SK-N-SH (cell line): ENCODE measurements around the gene OPCML. TPM values are rescaled to one million over a fixed set of nuclear protein-coding genes. Genes with fewer than 3 reads are reported as not detected.

ENCODE experiments used
- CTCF ChIA-PET: fragments of 300-600, 350-600 bp; formaldehyde crosslinking; extraction: SDS; loops from one replicate; lab custom pipeline; 2021; lab: Yijun Ruan, JAX
- POLR2A ChIA-PET: fragments of 350-600 bp; sonication (Branson Sonifier 250); formaldehyde crosslinking; extraction: SDS; loops from one replicate; lab custom pipeline; 2020; ENCODE audit warnings: antibody characterized with exemption, inconsistent platforms; lab: Yijun Ruan, JAX
- DNase-seq: peaks from one replicate; pipeline ENCODE4 v3.0.0; 2012
- H2AFZ ChIP-seq: fragments of 200-600 bp; sonication (generic); 2 replicates; pipeline ENCODE4 v1.8.1; 2016; ENCODE audit warnings: antibody characterized with exemption, mild to moderate bottlenecking, low read depth
- H3F3A ChIP-seq: fragments of 200-600 bp; sonication (generic); replicated peaks from 2 replicates; pipeline ENCODE3; 2016; ENCODE audit warnings: antibody characterized with exemption, mild to moderate bottlenecking; ENCODE audit not compliant: insufficient read depth
- H3K27ac ChIP-seq, 2 experiments: fragments of 200-500 bp in 1 of 2; fragments of 200-600 bp in 1 of 2; sonication (Bioruptor generic) in 1 of 2; sonication (generic), shearing (Covaris generic) in 1 of 2; 2 replicates each; pipeline versions ENCODE4 v1.5.1 to v1.6.1; 2014 to 2016; ENCODE audit warnings: low read depth in 2 of 2, inconsistent platforms in 1 of 2, low read length in 1 of 2, mild to moderate bottlenecking in 1 of 2, mixed read lengths in 1 of 2
- H3K27me3 ChIP-seq: fragments of 200-600 bp; sonication (generic), shearing (Covaris generic); 2 replicates; pipeline ENCODE4 v1.6.1; 2016; ENCODE audit warnings: mixed run types; ENCODE audit not compliant: insufficient read depth
- H3K36me3 ChIP-seq, 2 experiments: fragments of 200-500 bp in 1 of 2; fragments of 200-600 bp in 1 of 2; sonication (Bioruptor generic) in 1 of 2; sonication (generic) in 1 of 2; replicated peaks in 1 of 2; 2 replicates each; pipeline versions ENCODE3 to v1.5.1; 2014 to 2016; ENCODE audit warnings: low read length in 1 of 2, mild to moderate bottlenecking in 1 of 2; ENCODE audit not compliant: insufficient read depth in 2 of 2, control insufficient read depth in 1 of 2
- H3K4me1 ChIP-seq, 2 experiments: fragments of 200-500 bp in 1 of 2; fragments of 200-600 bp in 1 of 2; sonication (Bioruptor generic) in 1 of 2; sonication (generic), shearing (Covaris generic) in 1 of 2; 2 replicates each; pipeline versions ENCODE4 v1.5.1 to v1.6.1; 2014 to 2016; ENCODE audit warnings: low read depth in 1 of 2, low read length in 1 of 2, mixed run types in 1 of 2; ENCODE audit not compliant: insufficient read depth in 2 of 2, control insufficient read depth in 1 of 2
- H3K4me2 ChIP-seq: fragments of 200-600 bp; sonication (generic), shearing (Covaris generic); 2 replicates; pipeline ENCODE4 v1.6.1; 2017; ENCODE audit warnings: mixed run types
- H3K4me3 ChIP-seq, 2 experiments: fragments of 200-500 bp in 1 of 2; fragments of 200-600 bp in 1 of 2; sonication (Bioruptor generic) in 1 of 2; sonication (generic), shearing (Covaris generic) in 1 of 2; 2 replicates each; pipeline versions ENCODE4 v1.5.1 to v1.8.1; 2014 to 2016; ENCODE audit warnings: low read depth in 2 of 2, inconsistent platforms in 1 of 2, low read length in 1 of 2, mild to moderate bottlenecking in 1 of 2, mixed read lengths in 1 of 2, moderate library complexity in 1 of 2
- H3K79me2 ChIP-seq: fragments of 200-600 bp; sonication (generic); 2 replicates; pipeline ENCODE4 v1.8.1; 2017; ENCODE audit warnings: mild to moderate bottlenecking; ENCODE audit not compliant: insufficient read depth
- H3K9ac ChIP-seq: fragments of 200-600 bp; sonication (generic); 2 replicates; pipeline ENCODE4 v1.6.1; 2017; ENCODE audit warnings: mixed run types
- H3K9me2 ChIP-seq: fragments of 200-600 bp; sonication (generic); 2 replicates; pipeline ENCODE4 v1.6.1; 2017; ENCODE audit warnings: mixed run types
- H3K9me3 ChIP-seq: fragments of 200-600 bp; sonication (generic); 2 replicates; pipeline ENCODE4 v1.6.1; 2017; ENCODE audit warnings: mixed run types, mild to moderate bottlenecking, moderate library complexity
- H4K20me1 ChIP-seq: fragments of 200-600 bp; sonication (generic); 2 replicates; pipeline ENCODE4 v1.6.1; 2017; ENCODE audit warnings: mild to moderate bottlenecking, mixed run types; ENCODE audit not compliant: insufficient read depth
- CHD2 ChIP-seq: fragments of 150-350 bp; IDR thresholded peaks from 2 replicates; pipeline ENCODE4 v1.6.1; 2018; ENCODE audit warnings: low read length; ENCODE audit not compliant: partially characterized antibody
- ELF1 ChIP-seq: IDR thresholded peaks from 2 replicates; pipeline ENCODE4 v1.4.0; 2012
- GABPA ChIP-seq: IDR thresholded peaks from 2 replicates; pipeline ENCODE4 v1.4.0; 2012; ENCODE audit warnings: low read depth, mild to moderate bottlenecking
- GATA2 ChIP-seq: sonication (generic); formaldehyde crosslinking; IDR thresholded peaks from 2 replicates; pipeline ENCODE4 v1.5.0; 2020; ENCODE audit warnings: mild to moderate bottlenecking, missing genetic modification reagents
- IRF3 ChIP-seq: fragments of 150-350 bp; IDR thresholded peaks from 2 replicates; pipeline ENCODE4 v1.6.1; 2016; ENCODE audit warnings: mild to moderate bottlenecking, low read depth, low read length
- JUND ChIP-seq: IDR thresholded peaks from 2 replicates; pipeline ENCODE4 v1.4.0; 2012
- MAX ChIP-seq: IDR thresholded peaks from 2 replicates; pipeline ENCODE4 v1.4.0; 2012; ENCODE audit warnings: low read depth
- MXI1 ChIP-seq: IDR thresholded peaks from 2 replicates; pipeline ENCODE4 v1.6.1; 2012; ENCODE audit warnings: mild to moderate bottlenecking, low read depth, low read length, improper control_type of control experiment
- NFIC ChIP-seq: IDR thresholded peaks from 2 replicates; pipeline ENCODE4 v1.4.0; 2012; ENCODE audit warnings: borderline replicate concordance
- PBX3 ChIP-seq: IDR thresholded peaks from 2 replicates; pipeline ENCODE4; 2012
- POLR2AphosphoS5 ChIP-seq: IDR thresholded peaks from 2 replicates; pipeline ENCODE4 v1.6.1; 2012; ENCODE audit warnings: low read depth, low read length
- RAD21 ChIP-seq: IDR thresholded peaks from 2 replicates; pipeline ENCODE4 v1.6.1; 2012; ENCODE audit warnings: mild to moderate bottlenecking, low read length
- RFX5 ChIP-seq: IDR thresholded peaks from 2 replicates; pipeline ENCODE4 v1.6.1; 2012; ENCODE audit warnings: mild to moderate bottlenecking, improper control_type of control experiment, low read length
- USF1 ChIP-seq: IDR thresholded peaks from 2 replicates; pipeline ENCODE4 v1.4.0; 2012; ENCODE audit warnings: low read depth, borderline replicate concordance
- USF2 ChIP-seq: fragments of 150-350 bp; IDR thresholded peaks from 2 replicates; pipeline ENCODE4 v1.6.1; 2017; ENCODE audit warnings: antibody characterized with exemption, low read length, low read depth, borderline replicate concordance
- ZBTB33 ChIP-seq: IDR thresholded peaks from 2 replicates; pipeline ENCODE4 v1.4.0; 2012; ENCODE audit warnings: low read depth, borderline replicate concordance
- WGBS: methylation state at CpG from one replicate; pipeline ENCODE4 v1.1.6; 2017; ENCODE audit warnings: low lambda C conversion rate; 5-methylcytosine and 5-hydroxymethylcytosine counted together
- polyA plus RNA-seq, 3 experiments: library from polyadenylated mRNA; depleted of rRNA; stranded (reverse); fragments of >200 nt; gene quantifications; 2 replicates each; pipeline ENCODE4 v1.2.3, GENCODE V29; 2012

OPCML gene
- polyA plus RNA-seq, 1 of the 3 experiments (the other 2 are of a cell fraction) = not detected

- TF ChIP-seq PBX3 = no peak
Observed at GRCh38 chr11:132639403-132639802, 892.9 kb downstream of the OPCML start (continued).

- CTCF ChIA-PET = interaction anchor here (0.9 kb wide), 1 partner anchor 29 kb away, joined by 3 read pairs; no protein-coding TSS in a partner anchor
- WGBS = 18% methylated on average over 1 of the region's 1 CpG
- H2AFZ ChIP-seq = no peak overlapping the region
- H3K9me3 ChIP-seq = no peaks in the 10 kb centered on the region
- no peak overlapping the region for H3K9ac ChIP-seq
- no peaks in the 10 kb centered on the region for H3K36me3 ChIP-seq
- H3K27me3 ChIP-seq = no peaks in the 10 kb centered on the region; the same call in 1 of the 2 replicates
- no peaks in the 10 kb centered on the region for H4K20me1 ChIP-seq
- H3K4me2 ChIP-seq = no peak overlapping the region
- TF ChIP-seq NFIC (no peak), CHD2 (no peak), ELF1 (no peak), MAX (no peak), USF1 (no peak), RAD21 (no peak), GABPA (no peak), POLR2AphosphoS5 (no peak), MXI1 (no peak)
- peaks cover 0 to 4% of the 10 kb centered on the region in 2 experiments; a peak in 2 of 4 replicates for H3K4me1 ChIP-seq
- H3K4me3 ChIP-seq = no peak overlapping the region
- H3F3A ChIP-seq = no peaks in the 10 kb centered on the region
- POLR2A ChIA-PET = no interaction called here
- H3K9me2 ChIP-seq = no peaks in the 10 kb centered on the region
- no peak overlapping the region for H3K27ac ChIP-seq
- no peaks in the 10 kb centered on the region for H3K79me2 ChIP-seq
- DNase-seq = no peak
Observed at GRCh38 chr11:132638423-132638822, 893.9 kb downstream of the OPCML start.

GRCh38 chr11:132636523-132636922, 895.8 kb downstream of the OPCML start:
- no peaks in the 10 kb centered on the region for H3K79me2 ChIP-seq
- no peak overlapping the region for H3K9ac ChIP-seq
- H2AFZ ChIP-seq = no peak overlapping the region
- H3K9me2 ChIP-seq = no peaks in the 10 kb centered on the region
- no peak for DNase-seq
- H3K27ac ChIP-seq = no peak overlapping the region
- no peaks in the 10 kb centered on the region for H3K36me3 ChIP-seq
- CTCF ChIA-PET = interaction anchor here (1.3 kb wide), 1 partner anchor 304 kb away, joined by 4 read pairs; no protein-coding TSS in a partner anchor
- H4K20me1 ChIP-seq = no peaks in the 10 kb centered on the region
- POLR2A ChIA-PET = no interaction called here
- peaks cover 6% of the 10 kb centered on the region for H3F3A ChIP-seq
- no peak overlapping the region for H3K4me3 ChIP-seq
- H3K27me3 ChIP-seq = no peaks in the 10 kb centered on the region
- H3K9me3 ChIP-seq = no peaks in the 10 kb centered on the region
- H3K4me1 ChIP-seq = peaks cover 4 to 17% of the 10 kb centered on the region in 2 experiments; a peak in 3 of 4 replicates
- 56% methylated on average over 4 of the region's 4 CpGs for WGBS
- H3K4me2 ChIP-seq = no peak overlapping the region
- TF ChIP-seq GABPA = no peak
- TF ChIP-seq ELF1 = no peak
- TF ChIP-seq JUND = no peak
- TF ChIP-seq RFX5 = no peak
- no peak for TF ChIP-seq USF2
- no peak for TF ChIP-seq GATA2 (CRISPR knock-in tag)
- TF ChIP-seq RAD21 = no peak
- no peak for TF ChIP-seq IRF3
- no peak for TF ChIP-seq ZBTB33
- no peak for TF ChIP-seq MXI1
- no peak for TF ChIP-seq POLR2AphosphoS5
